Fibroblast of skin of back (primary cell): Measurements from ENCODE around the gene NT5DC3.

Experiments used
- DNase-seq: peaks from one replicate; pipeline ENCODE4 v3.0.0-alpha.2; 2013

The NT5DC3 gene

DNA sequence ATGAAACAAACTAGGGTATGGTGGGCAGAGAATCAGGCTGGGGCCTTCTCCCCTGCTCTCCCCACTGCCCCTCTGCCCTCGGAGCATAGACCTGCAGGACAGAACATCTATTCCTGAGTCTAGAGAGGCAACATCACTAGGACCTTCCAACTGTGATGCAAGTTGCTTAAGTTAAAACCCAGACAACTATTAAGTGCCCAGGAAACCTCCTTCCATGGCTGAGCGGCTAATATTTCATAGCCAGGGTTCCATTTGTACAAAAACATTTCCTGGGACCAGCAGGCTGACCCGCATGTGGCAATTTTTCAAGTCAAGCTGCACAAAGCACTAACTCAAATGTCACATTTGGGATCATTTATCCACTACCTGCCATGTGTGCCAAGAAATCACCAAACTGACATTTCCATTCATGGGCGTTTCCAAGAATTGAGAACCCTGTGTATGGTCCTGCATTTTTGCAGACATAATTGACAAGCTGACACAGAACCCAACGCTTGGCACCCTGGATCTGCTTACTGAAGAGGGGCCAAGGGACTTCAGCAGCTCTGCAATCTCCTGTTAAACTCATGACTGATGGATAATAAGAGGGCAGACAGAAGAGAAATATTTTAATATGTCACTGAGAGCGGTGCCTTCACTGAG, 32.7 kb downstream of the NT5DC3 start:
- DNase-seq: no peak

DNA sequence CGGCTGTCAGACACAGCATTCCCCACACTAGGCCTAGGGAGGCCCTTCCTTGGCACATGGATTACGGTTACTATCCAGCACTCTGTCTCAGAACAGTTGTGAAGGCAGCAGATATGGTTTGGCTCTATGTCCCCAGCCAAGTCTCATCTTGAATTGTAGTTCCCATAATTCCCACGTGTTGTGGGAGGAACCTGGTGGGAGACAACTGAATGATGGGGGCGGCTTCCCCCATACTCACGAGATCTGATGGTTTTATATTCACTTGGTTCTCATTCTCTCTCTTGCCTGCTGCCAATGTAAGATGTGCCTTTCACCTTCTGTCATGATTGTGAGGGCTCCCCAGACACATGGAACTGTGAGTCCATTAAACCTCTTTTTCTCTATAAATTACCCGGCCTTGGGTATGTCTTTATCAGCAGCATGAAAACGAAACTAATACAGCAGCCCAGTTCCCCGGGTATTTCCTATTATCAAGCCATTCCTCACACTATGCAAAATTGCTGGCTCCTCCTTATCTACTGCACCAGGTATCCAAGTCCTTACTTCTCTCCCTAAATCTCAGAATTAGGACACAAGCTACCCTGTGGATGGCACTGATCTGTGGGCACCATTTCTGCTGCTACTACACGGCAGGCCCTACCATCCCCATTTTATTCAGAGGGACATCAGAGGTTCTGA, 33.3 kb downstream of the NT5DC3 start:
- no peak for DNase-seq

DNA sequence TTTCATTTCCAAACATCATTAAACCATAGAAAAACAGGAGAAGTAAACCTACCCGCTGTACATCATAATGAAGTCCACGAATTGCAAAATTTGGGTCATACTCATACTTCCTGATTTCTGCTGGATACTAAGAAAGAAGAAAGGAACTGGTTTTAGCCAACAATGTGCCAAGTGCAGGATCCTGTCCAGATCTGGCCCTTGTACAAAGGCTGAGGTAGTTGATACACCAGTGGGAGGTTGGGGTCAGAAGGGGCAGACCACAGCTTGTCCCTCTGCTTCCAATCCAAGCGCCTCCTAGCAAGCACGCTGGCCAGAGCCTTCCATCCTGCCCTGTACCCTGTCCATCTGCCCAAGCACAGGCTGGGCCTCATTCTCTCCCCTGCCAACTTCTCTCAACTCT, 34.2 kb downstream of the NT5DC3 start:
- no peak for DNase-seq

DNA sequence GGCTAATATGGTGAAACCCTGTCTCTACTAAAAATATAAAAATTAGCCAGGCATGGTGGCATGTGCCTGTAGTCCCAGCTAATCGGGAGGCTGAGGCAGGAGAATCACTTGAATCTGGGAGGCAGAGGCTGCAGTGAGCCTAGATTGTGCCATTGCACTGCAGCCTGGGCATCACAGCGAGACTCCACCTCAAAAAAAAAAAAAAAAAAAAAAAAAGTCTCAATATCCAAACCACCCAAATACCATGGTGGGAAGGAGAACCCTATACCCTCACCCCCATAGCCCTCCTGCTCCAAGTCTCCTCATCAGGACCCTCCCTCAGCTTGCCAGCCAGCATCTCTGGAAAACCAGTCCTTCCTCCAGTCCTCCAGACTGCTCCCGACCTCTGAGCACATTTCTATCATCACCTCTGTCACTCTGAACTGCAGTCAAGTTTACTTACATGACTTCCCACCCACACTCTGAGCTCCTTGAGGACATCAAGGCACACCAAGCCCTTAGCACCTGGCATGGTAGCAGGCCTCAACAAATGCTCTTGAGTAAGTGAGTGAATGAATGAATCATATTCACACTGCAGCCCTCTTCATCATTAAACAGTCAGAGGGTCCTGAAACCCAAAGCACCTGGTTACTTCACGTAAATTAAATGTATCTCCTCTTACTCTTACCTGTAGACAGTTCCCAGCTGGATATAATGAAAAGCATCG, 35.2 kb downstream of the NT5DC3 start:
- DNase-seq: no peak

DNA sequence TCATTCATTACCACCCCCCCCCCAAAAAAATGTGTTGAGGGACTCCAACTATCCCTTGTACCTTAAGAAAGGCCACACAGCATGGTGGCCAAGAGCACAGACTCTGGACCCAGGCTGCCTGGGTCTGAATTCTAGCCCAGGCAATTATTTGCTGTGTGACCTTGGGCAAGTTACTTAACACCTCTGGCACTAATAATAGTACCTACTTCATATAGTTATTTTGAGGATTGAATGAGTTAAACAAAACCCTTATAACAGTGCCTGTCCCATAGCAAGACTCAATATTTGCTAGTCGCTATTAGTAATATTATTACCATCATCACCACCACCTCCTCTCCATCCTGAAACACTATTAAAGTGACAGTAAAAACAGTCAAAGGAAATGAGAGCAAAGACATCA, 37.2 kb downstream of the NT5DC3 start:
- no peak for DNase-seq

DNA sequence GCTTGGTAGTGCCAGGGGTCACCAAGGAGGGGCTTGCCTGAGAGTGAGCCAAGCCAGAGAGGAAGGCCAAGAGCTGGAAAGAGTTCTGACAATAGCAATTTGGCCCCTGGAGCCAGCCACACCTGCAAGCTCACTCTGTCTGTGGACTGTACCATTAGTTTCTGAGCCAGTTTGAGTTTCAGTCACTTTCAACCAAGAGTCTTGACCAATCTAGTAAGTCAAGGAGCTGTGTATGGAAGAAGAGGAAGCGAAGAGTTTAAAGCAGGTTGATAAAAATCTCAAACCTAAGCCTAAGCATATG, 38.5 kb downstream of the NT5DC3 start:
- no peak for DNase-seq

DNA sequence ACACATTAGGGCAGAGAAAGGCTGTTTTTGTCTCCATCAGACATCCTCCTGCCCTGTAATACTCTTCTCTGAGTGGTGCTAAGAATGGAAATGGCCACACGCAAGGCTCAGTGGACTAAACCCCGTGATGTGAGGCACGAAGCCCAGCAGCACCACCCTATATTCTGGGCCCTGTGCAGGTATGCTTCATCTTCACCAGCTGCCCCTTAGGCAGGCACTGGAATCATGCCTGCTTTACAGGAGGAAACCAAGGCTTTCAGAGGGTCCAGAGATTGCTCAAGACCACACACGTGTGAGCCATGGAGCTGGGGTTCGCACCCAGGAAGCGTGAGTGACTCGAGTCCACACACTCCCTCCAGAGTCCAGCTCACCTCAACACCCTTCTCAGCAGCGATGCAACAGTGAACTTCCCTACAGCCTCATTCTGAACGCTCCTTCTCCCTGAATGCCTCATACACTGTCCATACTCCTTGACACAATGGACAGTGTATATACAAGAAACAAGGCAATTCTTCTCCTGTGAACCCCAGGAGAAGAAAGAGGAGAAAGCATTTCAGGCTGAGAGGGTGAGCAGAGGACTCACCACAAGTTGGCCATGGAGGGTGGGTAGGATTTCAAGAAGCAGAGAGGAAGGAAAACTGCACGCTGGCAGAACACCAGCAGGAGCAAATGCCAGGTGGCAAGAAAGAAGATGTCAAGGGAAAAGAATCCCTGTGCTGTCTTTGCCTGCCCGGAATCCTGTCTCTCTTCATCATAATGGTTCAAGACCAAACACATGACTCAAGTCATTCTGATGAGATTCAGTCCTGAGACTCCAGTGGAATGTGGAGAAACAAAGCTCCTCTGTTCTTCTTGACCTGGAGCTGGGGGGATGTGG, 39.1 kb downstream of the NT5DC3 start:
- peak; percentile 17 for DNase-seq

DNA sequence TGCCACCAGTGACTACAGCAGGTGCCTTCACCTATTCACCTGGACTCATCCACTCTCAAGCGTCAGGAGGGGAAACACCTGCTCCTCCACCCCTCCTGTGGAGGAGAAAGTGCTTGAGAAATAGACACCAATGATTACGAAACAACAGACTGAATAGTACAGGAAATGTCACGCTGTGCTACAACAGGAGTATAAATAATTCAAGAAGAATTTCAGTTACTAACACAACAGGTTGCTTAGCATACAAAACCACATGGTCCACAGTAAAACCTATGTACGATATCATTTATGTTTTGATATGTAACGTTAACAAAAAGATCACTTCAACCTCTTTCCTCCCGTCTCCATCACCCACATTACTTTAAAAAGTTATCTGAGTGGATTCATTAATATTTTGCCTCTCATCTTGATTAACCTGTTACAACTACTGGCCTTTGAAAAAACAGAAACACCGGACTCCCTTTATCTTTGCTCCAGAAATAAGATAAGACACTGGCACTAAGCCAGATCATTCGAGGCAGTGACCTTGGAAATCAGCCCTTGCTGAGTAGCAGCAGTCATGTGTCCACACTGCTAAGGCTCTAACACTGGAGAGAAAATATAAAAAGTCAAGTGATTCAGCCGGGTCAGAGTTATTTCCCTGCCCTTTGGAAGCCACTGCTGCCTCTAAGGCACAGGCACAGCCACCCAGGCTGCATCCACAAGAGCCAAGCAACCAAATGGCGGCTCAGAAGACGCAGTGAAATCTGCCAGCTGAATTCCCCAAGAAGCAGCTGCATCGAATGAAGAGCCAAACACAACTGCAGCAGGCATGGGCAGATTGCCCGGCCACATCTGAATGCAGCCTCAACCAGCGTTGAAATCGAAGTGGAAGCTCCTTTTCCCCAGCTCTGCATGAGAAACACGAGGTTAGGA, 40.9 kb downstream of the NT5DC3 start:
- DNase-seq: peak; percentile 36

DNA sequence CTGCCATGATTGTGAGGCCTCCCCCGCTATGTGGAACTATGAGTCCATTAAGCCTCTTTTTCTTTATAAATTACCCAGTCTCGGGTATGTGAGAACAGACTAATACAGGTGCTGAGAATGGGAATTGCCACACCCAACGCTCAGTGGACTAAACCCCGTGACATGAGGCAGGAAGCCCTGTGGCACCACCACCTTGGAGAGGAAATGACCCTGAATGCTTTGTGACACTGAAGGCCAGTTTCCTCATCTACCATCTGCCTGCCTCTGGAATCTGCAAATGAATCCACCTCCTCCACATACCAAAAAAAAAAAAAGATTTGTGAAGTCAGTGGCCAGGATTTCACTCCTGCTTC, 41.6 kb downstream of the NT5DC3 start:
- no peak for DNase-seq

DNA sequence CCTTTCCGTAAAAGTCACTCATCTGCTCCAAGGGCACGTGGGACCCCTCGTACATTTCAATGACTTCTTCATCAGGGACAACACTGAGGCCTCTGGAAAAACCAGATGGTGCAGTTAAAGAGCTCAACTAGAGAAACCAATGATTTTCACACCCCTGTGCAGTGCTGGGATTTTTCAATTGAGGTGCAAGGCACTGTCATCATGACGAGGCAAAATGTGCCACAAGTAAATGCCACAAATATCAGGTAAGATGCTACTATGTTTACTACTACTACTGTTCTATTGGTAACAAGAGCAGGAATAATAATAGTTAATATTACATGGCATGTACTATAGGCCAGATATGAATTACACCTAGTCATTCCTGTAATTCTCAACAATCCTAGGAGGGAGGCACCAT, 42.4 kb downstream of the NT5DC3 start:
- DNase-seq: no peak

DNA sequence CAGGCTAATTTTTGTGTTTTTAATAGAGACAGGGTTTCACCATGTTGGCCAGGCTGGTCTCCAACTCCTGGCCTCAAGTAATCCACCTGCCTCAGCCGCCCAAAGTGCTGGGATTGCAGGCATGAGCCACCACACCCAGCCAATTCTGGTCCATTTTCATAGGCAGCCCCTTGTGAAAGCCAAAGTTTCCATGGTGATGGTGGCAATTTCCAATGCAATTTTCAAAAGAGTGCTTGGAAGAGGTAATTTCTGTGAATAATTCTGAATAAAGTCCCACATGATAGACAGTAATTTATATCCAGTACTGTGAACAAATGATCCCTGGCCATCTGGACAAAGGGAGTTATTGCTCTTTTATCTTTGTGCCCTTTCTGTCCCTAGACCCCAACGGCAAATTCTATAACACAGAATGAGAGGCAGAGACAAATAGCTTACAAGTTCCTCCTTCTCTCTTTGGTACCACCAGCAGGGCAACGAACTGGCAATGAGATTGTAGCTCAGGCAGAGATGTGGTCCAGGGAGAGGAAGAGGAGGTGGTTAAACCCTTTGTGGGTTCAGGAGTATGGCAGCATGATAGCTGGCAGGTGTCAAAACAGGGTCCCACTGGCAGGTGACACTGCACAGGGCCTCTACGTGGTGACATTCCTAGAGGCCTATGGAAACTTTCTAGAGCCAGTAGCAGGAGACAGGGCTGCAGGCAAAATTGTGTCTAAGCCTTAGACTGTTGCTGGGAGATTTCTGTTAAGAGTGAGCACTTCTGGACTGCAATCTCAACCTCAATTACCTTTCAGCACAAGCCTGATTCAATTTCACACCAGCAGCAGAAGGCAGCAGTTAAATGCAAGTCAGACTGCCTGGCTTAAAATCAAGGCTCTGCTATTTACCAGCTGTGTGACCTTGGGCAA, 46.5 kb downstream of the NT5DC3 start:
- no peak for DNase-seq

DNA sequence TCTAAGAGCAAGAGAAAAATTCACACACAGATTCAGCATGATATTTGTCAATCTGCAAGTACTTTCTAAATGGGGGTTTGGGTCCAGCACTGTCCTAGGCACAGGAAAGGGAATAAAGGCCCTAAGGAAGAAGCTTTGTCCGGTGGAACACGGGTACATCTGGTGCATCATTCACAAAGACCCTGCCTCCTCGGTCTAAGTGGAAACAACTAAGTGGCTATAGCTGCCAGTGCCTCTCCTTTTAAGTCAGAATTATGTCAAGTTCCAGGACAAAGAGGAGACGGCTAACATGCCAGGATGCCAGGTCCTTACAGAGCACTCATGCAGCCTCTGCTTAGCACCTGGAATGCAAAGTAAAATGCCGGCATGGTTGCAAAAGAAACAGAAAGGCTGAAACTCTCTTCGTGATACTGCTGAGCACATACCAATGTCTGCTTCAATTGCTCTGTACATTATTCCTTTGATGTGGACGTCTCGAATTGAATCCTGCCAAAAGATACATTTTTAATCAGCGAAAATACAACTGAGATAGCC, 47.5 kb downstream of the NT5DC3 start:
- DNase-seq: no peak

DNA sequence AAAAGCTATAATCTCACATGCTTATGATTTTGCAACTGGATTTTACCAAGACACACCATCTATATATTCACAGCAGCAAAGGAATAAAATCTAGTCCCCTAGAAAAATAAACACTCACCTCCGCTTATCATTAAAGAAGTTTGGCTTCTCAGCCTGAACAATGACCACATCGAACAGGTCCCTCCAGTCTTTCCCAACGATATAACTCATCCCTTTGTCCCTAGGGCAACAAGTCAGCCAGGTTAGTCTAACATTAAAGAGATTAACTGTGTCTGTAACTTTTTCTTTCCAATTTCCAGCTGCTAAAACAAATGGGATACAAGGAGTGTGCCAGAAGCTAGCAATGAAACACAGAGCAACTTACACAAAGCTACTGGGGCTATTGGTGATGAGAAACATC, 48.0 kb downstream of the NT5DC3 start:
- DNase-seq: no peak

DNA sequence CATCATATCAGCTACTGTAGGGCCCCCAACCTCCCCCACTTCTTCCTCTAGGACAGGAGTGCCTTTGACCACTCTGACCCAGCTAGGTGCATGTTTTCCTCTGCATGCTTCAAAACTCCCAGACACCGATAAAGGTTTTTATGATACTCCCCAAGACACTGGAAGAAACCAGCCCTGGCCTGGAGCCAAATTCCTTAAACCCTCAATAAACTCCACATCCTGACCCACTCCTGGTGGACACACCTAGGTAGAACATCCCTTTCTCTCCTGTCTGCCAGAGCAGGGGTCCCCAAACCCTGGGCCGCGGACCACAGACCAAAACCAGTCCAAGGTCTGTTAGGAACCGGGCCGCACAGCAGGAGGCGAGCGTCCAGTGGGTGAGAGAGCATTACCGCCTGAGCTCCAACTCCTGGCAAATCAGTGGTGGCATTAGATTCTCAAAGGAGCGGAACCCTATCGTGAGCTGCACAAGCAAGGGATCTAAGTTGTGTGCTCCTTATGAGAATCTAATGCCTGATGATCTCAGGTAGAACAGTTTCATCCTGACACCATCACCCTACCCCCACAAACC, 49.6 kb downstream of the NT5DC3 start:
- no peak for DNase-seq

DNA sequence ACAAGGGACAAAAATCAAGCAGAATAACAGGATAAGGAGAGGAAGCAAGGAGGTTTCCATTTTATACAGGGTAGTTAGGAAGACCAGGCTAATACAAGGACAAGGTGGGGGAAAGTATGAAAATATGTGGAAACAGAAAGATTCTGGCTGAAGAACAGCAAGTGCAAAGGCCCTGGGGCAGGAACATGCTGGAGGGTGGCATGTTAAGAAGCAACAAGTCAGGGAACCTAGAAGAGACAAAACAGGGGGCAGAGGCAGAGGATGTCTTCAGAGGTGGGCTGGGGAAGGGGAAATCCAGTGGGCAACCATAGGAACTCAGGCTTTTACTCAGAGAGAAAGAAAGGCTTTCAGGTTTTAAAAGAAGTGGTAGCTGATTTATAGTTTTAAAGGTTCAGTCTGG, 54.8 kb downstream of the NT5DC3 start:
- no peak for DNase-seq

DNA sequence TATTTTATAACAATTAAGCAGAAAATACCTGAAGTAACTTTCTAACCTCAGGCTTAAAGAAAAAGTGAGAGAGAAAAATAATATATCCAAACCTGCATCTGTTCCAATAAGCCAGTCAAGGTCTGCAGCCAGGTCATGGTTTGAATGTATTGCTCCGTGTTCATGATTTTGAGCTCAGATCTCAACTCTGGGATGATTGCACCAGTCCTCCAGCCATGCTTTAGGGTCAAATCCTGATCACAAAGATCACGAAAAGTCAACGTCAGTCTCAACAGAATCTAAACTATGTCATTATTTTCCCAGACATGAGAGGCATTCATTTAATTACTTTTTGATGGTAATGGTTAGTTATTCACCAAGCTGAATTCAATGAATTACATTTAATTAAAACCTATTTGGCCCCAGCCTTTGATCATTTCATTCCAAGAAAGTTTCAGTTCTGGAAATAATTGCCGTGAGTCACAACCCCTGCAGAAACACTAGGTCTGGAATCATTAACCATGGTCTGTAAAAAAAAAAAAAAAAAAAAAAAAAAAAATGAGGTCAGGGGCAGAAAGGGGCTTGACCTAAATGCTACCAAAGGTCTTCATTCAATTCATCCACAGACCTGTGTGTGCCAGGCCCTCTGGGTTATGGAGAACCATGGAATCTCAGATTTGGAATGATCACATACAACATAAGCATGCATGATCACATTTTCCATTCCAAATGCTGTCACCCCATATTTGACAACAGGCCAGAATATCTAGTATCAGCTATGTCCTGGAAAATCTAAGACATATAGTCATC, 55.6 kb downstream of the NT5DC3 start:
- peak; percentile 27 for DNase-seq

DNA sequence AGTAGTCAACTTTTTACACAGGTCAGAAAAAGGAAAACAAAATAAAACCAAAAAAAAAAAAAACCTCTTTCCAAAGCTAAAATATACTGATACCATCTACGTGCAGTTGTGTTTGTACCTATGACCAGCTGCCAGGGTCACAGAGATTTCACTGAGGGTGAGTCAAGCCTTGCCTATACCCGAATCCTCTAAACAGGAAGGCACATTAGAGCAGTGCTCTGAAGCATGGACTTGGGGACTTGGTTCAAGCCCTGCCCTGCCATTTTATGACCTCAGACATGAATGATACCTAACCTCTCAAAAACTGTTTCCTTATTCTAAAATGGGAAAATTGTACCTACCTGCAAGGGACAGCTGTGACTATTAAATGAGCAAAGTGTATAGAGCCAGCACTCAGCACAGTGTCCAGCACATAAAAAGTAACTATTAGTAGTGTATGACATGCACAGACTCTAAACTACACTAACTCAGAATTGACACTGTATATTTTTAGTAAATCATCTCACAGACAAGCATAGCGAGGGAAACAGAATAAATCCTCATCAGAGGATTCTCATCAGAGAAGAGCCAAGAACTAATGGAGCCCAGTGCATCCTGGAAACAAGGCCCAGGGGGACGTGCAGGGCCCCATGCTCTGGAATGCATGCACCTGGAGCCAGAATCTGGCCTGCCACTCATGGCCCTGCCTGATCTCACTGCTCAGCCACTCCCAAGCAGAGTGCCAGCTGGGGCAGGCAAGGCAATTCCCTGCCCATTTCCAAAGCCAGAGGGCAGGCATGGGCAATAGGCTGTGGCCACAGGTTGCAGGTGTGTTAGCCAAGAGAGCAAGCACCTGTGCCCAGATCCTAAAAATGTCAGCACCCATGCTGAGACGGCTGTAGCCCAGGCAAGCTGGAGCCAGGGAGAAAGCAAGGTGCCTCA, 57.0 kb downstream of the NT5DC3 start:
- DNase-seq: no peak

DNA sequence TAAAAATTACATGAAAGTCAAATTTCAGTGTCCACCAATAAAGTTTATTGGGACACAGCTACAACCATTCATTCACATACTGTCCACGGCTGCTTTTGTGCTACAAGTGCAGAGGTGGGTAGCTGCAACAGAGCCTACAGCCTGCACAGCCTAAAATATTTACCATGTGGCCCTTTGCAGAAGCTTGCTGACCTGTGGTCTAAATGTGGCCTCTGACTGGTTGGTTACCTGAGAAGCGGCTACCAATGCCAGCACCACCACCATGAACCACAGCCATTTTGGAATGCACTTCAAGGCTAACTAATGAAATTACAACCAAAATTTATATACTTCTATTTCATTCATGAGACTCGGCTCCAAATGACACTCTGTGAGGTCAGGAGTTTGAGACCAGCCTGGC, 58.6 kb downstream of the NT5DC3 start:
- DNase-seq: no peak

DNA sequence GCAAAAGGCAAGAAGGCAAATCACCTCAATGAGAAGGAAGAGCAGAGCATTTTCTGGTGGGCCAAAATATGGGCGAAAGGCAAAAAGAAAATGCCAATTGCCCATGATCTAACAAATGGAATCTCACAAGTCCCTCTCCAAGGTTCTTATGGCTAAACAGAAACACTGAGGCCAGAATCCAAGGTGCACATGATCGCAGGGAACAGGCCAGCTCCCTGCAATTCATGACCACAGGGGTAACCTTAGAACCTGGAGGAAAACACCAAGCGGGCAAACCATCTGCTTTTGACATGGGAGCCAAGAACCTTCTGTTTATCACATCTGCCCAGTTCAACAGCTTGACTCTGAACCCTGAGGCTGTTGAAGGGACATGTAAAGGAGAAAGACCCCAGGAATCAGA, 60.0 kb downstream of the NT5DC3 start:
- no peak for DNase-seq
